Chondrocyte (in vitro differentiated cells): ENCODE measurements around the gene OR51L1. TPM values are rescaled to one million over a fixed set of nuclear protein-coding genes. Genes with fewer than 3 reads are reported as not detected.
"Not testable (repeated sequence)": the region's sequence is repeated elsewhere in the genome, so short reads cannot be mapped to it uniquely, and the experiment has no call there.

Experiments
- DNase-seq: peaks from one replicate; pipeline ENCODE4 v3.0.0; 2021; ENCODE audit warnings: mixed read lengths, low spot score
- H3K27ac Mint-ChIP-seq: one replicate; pipeline ENCODE4 v1.8.0; 2021; ENCODE audit warnings: mild to moderate bottlenecking, moderate library complexity, mixed read lengths; ENCODE audit not compliant: unreplicated experiment
- H3K27me3 Mint-ChIP-seq: 2 replicates; pipeline ENCODE4 v1.8.0; 2021; ENCODE audit warnings: low read depth, mixed read lengths
- H3K36me3 Mint-ChIP-seq: 2 replicates; pipeline ENCODE4 v1.8.0; 2021; ENCODE audit warnings: low read depth, mixed read lengths
- H3K4me1 Mint-ChIP-seq: 2 replicates; pipeline ENCODE4 v1.8.0; 2021; ENCODE audit warnings: low read depth, mild to moderate bottlenecking, mixed read lengths
- H3K4me3 Mint-ChIP-seq: one replicate; pipeline ENCODE4 v1.8.0; 2021; ENCODE audit warnings: mild to moderate bottlenecking, moderate library complexity, mixed read lengths; ENCODE audit not compliant: unreplicated experiment
- H3K9me3 Mint-ChIP-seq: 2 replicates; pipeline ENCODE4 v1.8.0; 2021; ENCODE audit warnings: low read depth, mixed read lengths
- CTCF ChIP-seq: fragments of 200-600 bp; sonication (generic); IDR thresholded peaks from 2 replicates; pipeline ENCODE4 v1.5.0; 2021; ENCODE audit warnings: antibody characterized with exemption, mild to moderate bottlenecking, moderate library complexity
- long read RNA-seq: library from polyadenylated mRNA; stranded (forward); transcript quantifications from one replicate; pipeline ENCODE4 v2.0.0, GENCODE V29; 2021
- total RNA-seq: library from RNA; stranded (reverse); gene quantifications from 3 replicates; pipeline ENCODE4 v1.2.1, GENCODE V29; 2021

OR51L1 gene
- total RNA-seq: not detected in 3 replicates
- long read RNA-seq: 0 reads

DNA sequence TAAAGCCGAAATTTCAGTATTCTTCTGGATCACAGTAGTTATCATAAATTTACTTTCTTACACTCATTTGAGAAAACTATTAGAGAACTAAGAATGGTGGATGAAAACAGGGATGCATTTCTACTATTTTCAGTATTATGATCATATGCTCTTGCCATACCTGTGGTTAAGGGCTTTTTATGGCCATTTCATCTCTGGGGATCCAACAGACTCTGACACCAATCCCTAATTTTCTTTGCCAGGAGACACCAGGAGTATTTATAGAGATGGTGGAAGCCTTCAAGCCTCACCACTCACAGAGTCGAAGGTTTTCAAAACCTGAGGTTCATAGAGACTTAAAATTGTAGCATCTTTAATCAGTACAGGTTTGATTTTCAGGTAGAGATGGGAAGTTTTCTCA lies at the start of gene OR51L1:
Gene OR51L1, plus strand, starts transcription at position 301 of the 400 bp plus-strand sequence. CDS start 4,132 bp downstream, outside the sequence.
- no peak for DNase-seq
- Mint-ChIP-seq H3K36me3 (no peaks in the 10 kb centered on the region), H3K4me3 (no peak within 1 kb of the TSS), H3K27ac (no peak within 1 kb of the TSS), H3K9me3 (no peaks in the 10 kb centered on the region), H3K27me3 (peaks cover 18% of the 10 kb centered on the region), H3K4me1 (no peaks in the 10 kb centered on the region)
- TF ChIP-seq CTCF: no peak

DNA sequence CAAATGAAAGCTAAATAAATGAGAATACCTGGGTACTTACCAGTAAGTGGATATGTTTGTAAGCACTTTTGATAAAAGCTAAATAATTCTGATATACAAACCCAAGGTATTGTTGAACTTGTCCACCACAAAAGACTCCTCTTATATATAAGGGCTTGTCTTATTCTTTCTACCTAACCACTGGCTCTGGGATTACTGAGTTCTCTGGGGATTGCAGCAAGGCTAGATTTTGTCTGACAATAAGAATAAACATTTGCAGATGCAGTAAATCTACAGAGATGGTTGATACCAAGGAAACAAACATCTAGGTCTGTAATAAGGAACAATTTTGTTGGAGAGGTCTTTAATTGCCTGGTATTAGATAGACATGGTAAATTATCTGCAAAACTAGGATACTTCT lies 47.1 kb upstream of the OR51L1 start, which contains the start of gene OR51A4:
Gene OR51A4, minus strand, starts transcription at position 101 of the 400 bp plus-strand sequence. CDS start 505 bp downstream, outside the sequence.
- no peaks in the 10 kb centered on the region for H3K4me1 Mint-ChIP-seq
- H3K36me3 Mint-ChIP-seq: no peaks in the 10 kb centered on the region
- DNase-seq: no peak
- H3K27me3 Mint-ChIP-seq: peaks cover 15% of the 10 kb centered on the region
- no peaks in the 10 kb centered on the region for H3K9me3 Mint-ChIP-seq
- no peak for TF ChIP-seq CTCF
- H3K27ac Mint-ChIP-seq: no peak within 1 kb of the TSS
- H3K4me3 Mint-ChIP-seq: no peak within 1 kb of the TSS

DNA sequence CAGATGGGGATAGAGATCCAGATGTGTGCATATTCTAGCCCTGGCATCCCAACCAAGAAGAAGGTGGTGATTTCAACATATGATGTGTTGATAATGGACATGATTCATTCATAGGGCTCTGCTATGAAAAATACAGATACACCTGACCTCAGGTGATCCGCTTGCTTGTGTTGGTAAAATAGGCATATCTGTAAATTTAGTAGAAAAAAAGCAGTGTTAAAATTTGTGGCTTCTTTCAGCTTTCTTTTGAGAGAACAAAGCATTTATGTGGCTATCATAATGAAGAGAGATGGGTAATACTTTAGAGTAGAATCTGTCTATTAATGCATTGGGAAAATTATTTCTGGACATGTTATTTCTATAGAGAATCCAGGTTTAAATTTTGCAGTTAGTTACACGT lies 39.0 kb upstream of the OR51L1 start, which contains the start of gene OR51A2:
Gene OR51A2, minus strand, starts transcription at position 101 of the 400 bp plus-strand sequence. Its CDS starts 0 bp downstream, at position 101.
- not testable (repeated sequence) for H3K27ac Mint-ChIP-seq, H3K9me3 Mint-ChIP-seq, H3K36me3 Mint-ChIP-seq, H3K4me1 Mint-ChIP-seq, DNase-seq, H3K4me3 Mint-ChIP-seq
- H3K27me3 Mint-ChIP-seq: peaks cover 11% of the 10 kb centered on the region

- no peaks in the 10 kb centered on the region for H3K9me3 Mint-ChIP-seq
- no peak overlapping the region for H3K4me3 Mint-ChIP-seq
- peaks cover 9% of the 10 kb centered on the region for H3K27me3 Mint-ChIP-seq
- no peaks in the 10 kb centered on the region for H3K36me3 Mint-ChIP-seq
- H3K27ac Mint-ChIP-seq: no peak overlapping the region
- no peak for TF ChIP-seq CTCF
- no peaks in the 10 kb centered on the region for H3K4me1 Mint-ChIP-seq
- no peak for DNase-seq
These were observed 37.3 kb upstream of the OR51L1 start for GRCh38 chr11:4957396-4957795.

DNA sequence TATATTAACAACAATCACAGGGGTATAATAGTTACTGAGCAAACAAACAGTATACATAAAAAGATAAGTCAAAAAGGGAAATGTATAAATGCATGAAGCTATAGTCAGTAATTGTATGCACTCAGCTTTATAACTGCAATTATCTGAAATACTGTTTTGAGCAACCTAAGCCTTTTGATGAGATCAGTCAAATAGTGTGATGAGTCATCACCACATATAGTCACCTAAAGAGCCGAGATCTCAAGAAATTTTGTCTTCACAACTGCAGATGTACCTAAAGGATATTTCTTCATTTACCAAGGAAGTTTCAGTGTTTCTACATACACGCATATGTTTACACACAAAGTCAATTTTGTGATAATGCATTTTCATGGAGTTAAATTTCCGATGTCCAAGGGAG lies 33.8 kb upstream of the OR51L1 start:
- Mint-ChIP-seq H3K4me1 (no peaks in the 10 kb centered on the region), H3K36me3 (no peaks in the 10 kb centered on the region), H3K9me3 (peaks cover 8% of the 10 kb centered on the region), H3K27me3 (peaks cover 6% of the 10 kb centered on the region), H3K4me3 (no peak overlapping the region), H3K27ac (no peak overlapping the region)
- DNase-seq: no peak
- no peak for TF ChIP-seq CTCF

DNA sequence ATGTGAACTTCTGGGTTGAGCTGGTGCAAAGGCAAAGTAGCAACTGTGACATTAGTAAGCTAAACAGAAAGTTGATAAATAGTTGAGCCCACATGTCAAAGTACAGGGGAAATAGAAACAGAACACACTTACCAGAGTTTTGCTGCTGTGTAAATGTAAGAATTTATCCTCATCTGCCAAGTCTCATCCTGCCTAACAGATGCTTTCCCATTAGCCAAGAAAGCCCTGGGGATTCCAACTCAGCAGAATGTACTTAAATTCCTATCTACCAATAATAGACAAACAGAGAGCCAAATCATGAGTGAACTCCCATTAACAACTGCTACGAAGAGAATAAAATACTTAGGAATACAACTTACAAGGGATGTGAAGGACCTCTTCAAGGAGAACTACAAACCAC lies 31.8 kb upstream of the OR51L1 start:
- TF ChIP-seq CTCF: no peak
- no peak overlapping the region for H3K4me3 Mint-ChIP-seq
- H3K27me3 Mint-ChIP-seq: peaks cover 10% of the 10 kb centered on the region
- H3K4me1 Mint-ChIP-seq: no peaks in the 10 kb centered on the region
- no peak for DNase-seq
- H3K36me3 Mint-ChIP-seq: no peaks in the 10 kb centered on the region
- peaks cover 8% of the 10 kb centered on the region for H3K9me3 Mint-ChIP-seq
- no peak overlapping the region for H3K27ac Mint-ChIP-seq
